H1 (cell line): ENCODE measurements around the gene TMEM198. TPM values are rescaled to one million over a fixed set of nuclear protein-coding genes. Genes with fewer than 3 reads are reported as not detected.

Experiments used
- CBX5 ChIP-seq: fragments of 300-800, 300-1000 bp; sonication (generic); IDR thresholded peaks from 2 replicates; pipeline ENCODE4 v1.7.1; 2016; ENCODE audit warnings: antibody characterized with exemption, low read length, low read depth
- CHD7 ChIP-seq: fragments of 300-600 bp; sonication (generic); IDR thresholded peaks from 2 replicates; pipeline ENCODE4 v1.7.1; 2012; ENCODE audit warnings: low read length, moderate library complexity, mild to moderate bottlenecking, inconsistent platforms; ENCODE audit not compliant: insufficient replicate concordance
- E2F6 ChIP-seq: IDR thresholded peaks from 2 replicates; pipeline ENCODE4 v1.6.1; 2012; ENCODE audit warnings: inconsistent platforms
- EP300 ChIP-seq, 2 experiments: IDR thresholded peaks; 1 replicate in 1 of 2; 2 replicates in 1 of 2; pipeline ENCODE4 v1.6.1; 2011 to 2012; ENCODE audit warnings: low read depth in 2 of 2, low read length in 2 of 2, mild to moderate bottlenecking in 2 of 2, borderline replicate concordance in 1 of 2, inconsistent platforms in 1 of 2, moderate library complexity in 1 of 2
- MAX ChIP-seq: IDR thresholded peaks from 2 replicates; pipeline ENCODE4 v1.6.1; 2012; ENCODE audit warnings: inconsistent platforms
- RAD21 ChIP-seq, 2 experiments: IDR thresholded peaks in 1 of 2; conservative IDR thresholded peaks in 1 of 2; 2 replicates each; pipeline ENCODE4 v1.6.1; 2011; ENCODE audit warnings: low read depth in 2 of 2, low read length in 2 of 2, improper control_type of control experiment in 1 of 2, inconsistent platforms in 1 of 2, mild to moderate bottlenecking in 1 of 2, moderate library complexity in 1 of 2
- TEAD4 ChIP-seq: IDR thresholded peaks from 2 replicates; pipeline ENCODE4 v1.6.1; 2012; ENCODE audit warnings: low read depth, low read length, inconsistent platforms, mixed read lengths
- YY1 ChIP-seq: IDR thresholded peaks from 2 replicates; pipeline ENCODE4 v1.6.1; 2011; ENCODE audit warnings: low read depth, mild to moderate bottlenecking, low read length
- polyA plus RNA-seq, 7 experiments: library from polyadenylated mRNA; depleted of rRNA in 3 of 7; stranded (reverse) in 5 of 7; unstranded in 2 of 7; fragments of >200 nt in 5 of 7; fragments of 200-250 nt in 2 of 7; gene quantifications; 1 replicate in 5 of 7; 2 replicates in 1 of 7; 4 replicates in 1 of 7; pipeline versions ENCODE4 v1.2.1 to v1.2.3, GENCODE V29; 2011 to 2013; ENCODE audit warnings: missing spikeins in 2 of 7, mixed read lengths in 2 of 7
- total RNA-seq: library from RNA; stranded (reverse); fragmentation: NEBNext Ultra II Directional; extraction: Animal tissue kit (Norgen Biotek cat#: 25700); gene quantifications from 2 replicates; pipeline ENCODE4 v1.2.1, GENCODE V29; 2021

TMEM198 gene
- total and polyA plus RNA-seq, 2 of the 8 experiments (the other 6 are each of a cell fraction or from before 2014, with no cell fraction given): 10.2 to 10.4 TPM

GRCh38 chr2:219521066-219521880 lies 22.6 kb upstream of the TMEM198 start (continued):
- TF ChIP-seq E2F6 (0 out of 2 replicates have a peak, but pooled peaks have one; percentile 9), CBX5 (no peak), MAX (peak; percentile 57), EP300 (IDR thresholded peaks at IDR 0.05; ENCODE audit: borderline replicate concordance in 1 of 2, low read depth in 2 of 2, low read length in 2 of 2) (0 out of 3 replicates have a peak, but pooled peaks of 1 of the 2 experiments have one; percentile 54), YY1 (peak; percentile 57), RAD21 (IDR thresholded peaks at IDR 0.05 in 1 of 2, conservative IDR thresholded peaks at IDR 0.05 in 1 of 2; ENCODE audit: low read depth in 2 of 2, low read length in 2 of 2) (peak; percentile 64 to 79), CHD7 (no peak), TEAD4 (peak; percentile 57; the same call in 1 of the 2 replicates)
- TF ChIP-seq, all 59 proteins: peak for 8
